ENCODE results near the gene SPINK14. TPM values are rescaled to one million over a fixed set of nuclear protein-coding genes. Genes with fewer than 3 reads are reported as not detected.

The SPINK14 gene
- total RNA-seq, 4 donors from 2014 or later: not detected

DNA sequence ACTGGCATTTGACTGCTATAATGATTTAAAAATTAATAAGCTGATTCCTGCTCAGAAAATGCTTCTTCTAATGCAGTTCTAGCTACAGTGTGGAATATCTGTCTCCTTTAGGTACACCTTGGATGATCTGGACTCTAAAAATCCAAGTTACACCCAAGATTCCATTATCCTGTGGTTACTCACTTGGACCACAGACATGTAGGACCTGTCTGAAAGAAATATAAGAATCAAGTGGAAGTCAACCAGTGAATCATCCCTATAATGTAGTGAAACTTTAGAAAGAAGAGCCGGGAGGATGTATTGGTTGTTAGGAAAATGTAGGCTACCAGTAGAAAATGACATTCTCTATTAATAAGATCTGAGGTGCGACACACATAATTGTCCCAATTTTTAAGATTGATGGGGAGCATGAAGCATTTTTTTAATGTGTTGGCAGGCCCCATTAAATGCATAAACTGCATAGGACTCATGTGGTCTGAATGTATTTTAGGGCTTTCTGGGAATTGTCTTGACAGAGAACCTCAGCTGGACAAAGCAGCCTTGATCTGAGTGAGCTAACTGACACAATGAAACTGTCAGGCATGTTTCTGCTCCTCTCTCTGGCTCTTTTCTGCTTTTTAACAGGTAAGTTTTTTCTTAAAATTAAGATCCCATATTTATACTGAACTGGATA, 34.3 kb downstream of the SPINK14 start, which contains the start of gene SPINK6:
SPINK6 (plus strand) TSS at position 512 of the 673 bp plus-strand sequence; CDS start at position 567, 55 bp downstream.
- Histone ChIP-seq H3K27me3 (no peaks in the 10 kb centered on the region), H3K36me3 (no peaks in the 10 kb centered on the region), H3K4me1 (no peaks in the 10 kb centered on the region), H3K27ac (no peak within 1 kb of the TSS), H3K4me3 (no peak within 1 kb of the TSS), H3K9me3 (no peaks in the 10 kb centered on the region)
- intact Hi-C loops (cut with DNase I; ENCODE audit: low total_unique reads) (no loop called here), in situ Hi-C loops (cut with MboI; ENCODE audit: low sequenced_read_pairs in 4 of 4) (no loop called here)
- TF ChIP-seq, protein P1, sequence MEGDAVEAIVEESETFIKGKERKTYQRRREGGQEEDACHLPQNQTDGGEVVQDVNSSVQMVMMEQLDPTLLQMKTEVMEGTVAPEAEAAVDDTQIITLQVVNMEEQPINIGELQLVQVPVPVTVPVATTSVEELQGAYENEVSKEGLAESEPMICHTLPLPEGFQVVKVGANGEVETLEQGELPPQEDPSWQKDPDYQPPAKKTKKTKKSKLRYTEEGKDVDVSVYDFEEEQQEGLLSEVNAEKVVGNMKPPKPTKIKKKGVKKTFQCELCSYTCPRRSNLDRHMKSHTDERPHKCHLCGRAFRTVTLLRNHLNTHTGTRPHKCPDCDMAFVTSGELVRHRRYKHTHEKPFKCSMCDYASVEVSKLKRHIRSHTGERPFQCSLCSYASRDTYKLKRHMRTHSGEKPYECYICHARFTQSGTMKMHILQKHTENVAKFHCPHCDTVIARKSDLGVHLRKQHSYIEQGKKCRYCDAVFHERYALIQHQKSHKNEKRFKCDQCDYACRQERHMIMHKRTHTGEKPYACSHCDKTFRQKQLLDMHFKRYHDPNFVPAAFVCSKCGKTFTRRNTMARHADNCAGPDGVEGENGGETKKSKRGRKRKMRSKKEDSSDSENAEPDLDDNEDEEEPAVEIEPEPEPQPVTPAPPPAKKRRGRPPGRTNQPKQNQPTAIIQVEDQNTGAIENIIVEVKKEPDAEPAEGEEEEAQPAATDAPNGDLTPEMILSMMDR (IDR thresholded peaks at IDR 0.05 in 4 of 5, conservative IDR thresholded peaks at IDR 0.05 in 1 of 5): no peak
- no peak for TF ChIP-seq POLR2A (IDR thresholded peaks at IDR 0.05)
- DNase-seq: no peak
- ATAC-seq: no peak

DNA sequence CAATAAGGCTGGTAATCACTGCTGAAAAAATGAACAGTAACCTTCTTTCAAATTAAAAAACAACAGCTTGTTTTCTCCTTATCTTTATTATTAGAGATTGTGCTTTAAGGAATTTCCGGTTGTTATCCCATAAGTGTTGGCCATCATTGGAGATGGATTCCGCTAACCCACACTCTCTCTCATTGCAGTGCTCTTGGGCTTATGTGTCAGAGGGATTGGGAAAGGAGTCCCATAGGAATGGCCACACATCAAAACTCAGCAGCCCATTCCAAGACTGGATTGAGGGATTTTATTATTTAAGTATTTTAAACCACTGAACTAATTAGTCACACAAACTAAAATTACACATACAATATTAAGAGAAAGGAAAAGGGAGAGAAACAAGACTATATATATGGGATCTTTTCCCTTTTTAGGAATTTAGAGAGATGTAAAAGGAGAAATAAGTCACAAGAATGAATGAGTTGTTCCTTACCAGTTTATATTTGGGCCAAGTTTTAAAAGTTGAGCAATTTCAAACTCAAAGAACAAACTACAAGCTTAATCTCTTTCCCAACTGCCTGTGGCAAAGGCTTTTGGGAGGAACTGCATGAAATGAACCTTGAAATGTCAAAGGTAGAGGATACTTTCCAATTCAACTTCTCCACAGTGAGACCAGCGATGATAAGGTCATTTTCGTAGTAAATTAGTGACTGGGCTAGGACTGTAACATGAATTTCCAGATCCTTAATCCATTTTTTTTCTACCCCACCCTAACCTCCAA, 36.9 kb downstream of the SPINK14 start:
- DNase-seq (no peak), ATAC-seq (peak in 1 of 2 donors; percentile 62)
- Histone ChIP-seq H3K27ac (no peak overlapping the region), H3K27me3 (no peaks in the 10 kb centered on the region), H3K4me1 (no peaks in the 10 kb centered on the region), H3K36me3 (no peaks in the 10 kb centered on the region), H3K9me3 (no peaks in the 10 kb centered on the region), H3K4me3 (no peak overlapping the region)
- no peak for TF ChIP-seq POLR2A (IDR thresholded peaks at IDR 0.05)
- TF ChIP-seq, protein P1 (IDR thresholded peaks at IDR 0.05 in 4 of 5, conservative IDR thresholded peaks at IDR 0.05 in 1 of 5): no peak
- in situ Hi-C loops (cut with MboI; ENCODE audit: low sequenced_read_pairs in 4 of 4) (no loop called here), intact Hi-C loops (cut with DNase I; ENCODE audit: low total_unique reads) (no loop called here)

- Histone ChIP-seq H3K9me3 (no peaks in the 10 kb centered on the region), H3K4me1 (no peaks in the 10 kb centered on the region), H3K36me3 (no peaks in the 10 kb centered on the region), H3K27me3 (no peaks in the 10 kb centered on the region), H3K27ac (no peak overlapping the region), H3K4me3 (no peak overlapping the region)
- DNase-seq (no peak), ATAC-seq (no peak)
- TF ChIP-seq, protein P1 (IDR thresholded peaks at IDR 0.05 in 4 of 5, conservative IDR thresholded peaks at IDR 0.05 in 1 of 5): no peak
- no peak for TF ChIP-seq POLR2A (IDR thresholded peaks at IDR 0.05)
- in situ Hi-C loops (cut with MboI; ENCODE audit: low sequenced_read_pairs in 4 of 4): no loop called here
- intact Hi-C loops (cut with DNase I; ENCODE audit: low total_unique reads): no loop called here
Observed at GRCh38 chr5:148205865-148206264, 37.5 kb downstream of the SPINK14 start.

DNA sequence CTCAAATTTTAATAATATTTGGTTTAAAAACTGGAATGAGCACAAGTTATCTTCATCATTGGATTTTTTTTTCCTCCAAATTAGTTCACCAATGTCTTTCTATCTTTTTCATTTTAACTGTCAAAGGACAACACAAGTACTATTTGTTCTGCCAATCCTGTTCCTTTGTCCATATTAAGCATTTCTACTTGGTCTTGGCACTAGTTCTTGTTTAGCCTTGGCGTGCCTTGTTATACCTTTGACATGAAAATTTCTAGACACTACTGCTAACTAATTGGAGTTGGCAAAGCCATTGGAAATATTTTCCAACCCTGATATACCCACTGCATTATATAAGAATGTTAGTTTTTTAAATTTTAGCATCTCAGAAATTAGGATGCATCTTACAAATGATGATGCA, 38.3 kb downstream of the SPINK14 start:
- H3K4me1 ChIP-seq: no peaks in the 10 kb centered on the region
- in situ Hi-C loops (cut with MboI; ENCODE audit: low sequenced_read_pairs in 4 of 4) (no loop called here), intact Hi-C loops (cut with DNase I; ENCODE audit: low total_unique reads) (no loop called here)
- no peaks in the 10 kb centered on the region for H3K36me3 ChIP-seq
- ATAC-seq (no peak), DNase-seq (no peak)
- TF ChIP-seq, protein P1 (IDR thresholded peaks at IDR 0.05 in 4 of 5, conservative IDR thresholded peaks at IDR 0.05 in 1 of 5): no peak
- TF ChIP-seq POLR2A (IDR thresholded peaks at IDR 0.05): no peak
- no peaks in the 10 kb centered on the region for H3K27me3 ChIP-seq
- H3K27ac ChIP-seq: no peak overlapping the region
- no peaks in the 10 kb centered on the region for H3K9me3 ChIP-seq
- no peak overlapping the region for H3K4me3 ChIP-seq
